ENCODE results near the gene CEBPZ.

- TF ChIP-seq MYC (IDR thresholded peaks at IDR 0.05; ENCODE audit: low read depth, low read length) = no peak
- TF ChIP-seq CTCF (IDR thresholded peaks at IDR 0.05; ENCODE audit: low read depth, low read length) = no peak
- no peak for TF ChIP-seq MAX (IDR thresholded peaks at IDR 0.05; ENCODE audit: low read depth, low read length)
Measured at GRCh38 chr2:37167636-37168180, 63.7 kb downstream of the CEBPZ start.
